Measurements from ENCODE around the gene PODN. TPM values are rescaled to one million over a fixed set of nuclear protein-coding genes. Genes with fewer than 3 reads are reported as not detected.

The PODN gene
- total and polyA plus RNA-seq, 4 experiments from 2014 or later: not detected

- Histone ChIP-seq H3K36me3 (ENCODE audit: insufficient read depth, low read length) (no peaks in the 10 kb centered on the region), H3K4me3 (ENCODE audit: low read length in 2 of 2) (no peak overlapping the region), H3K27ac (ENCODE audit: low read depth, low read length) (no peak overlapping the region), H3K9me3 (ENCODE audit: control insufficient read depth in 1 of 2, low read length in 2 of 2) (no peaks in the 10 kb centered on the region), H3K27me3 (ENCODE audit: insufficient read depth, low read length) (no peaks in the 10 kb centered on the region), H3K4me1 (ENCODE audit: insufficient read depth, low read length) (no peaks in the 10 kb centered on the region)
- Mint-ChIP-seq H3K4me3 (no peak overlapping the region), H3K27me3 (no peaks in the 10 kb centered on the region), H3K4me1 (no peaks in the 10 kb centered on the region), H3K9me3 (no peaks in the 10 kb centered on the region), H3K27ac (no peak overlapping the region), H3K36me3 (no peaks in the 10 kb centered on the region)
- DNase-seq: no peak
- ChIA-PET POLR2A (ENCODE audit: partially characterized antibody) (no interaction called here), CTCF (ENCODE audit: partially characterized antibody) (no interaction called here)
- intact Hi-C loops (cut with micrococcal nuclease): no loop called here
Observed at GRCh38 chr1:53075761-53076163, 13.7 kb downstream of the PODN start.

GRCh38 chr1:53076165-53076564 is 14.2 kb downstream of the PODN start:
- ChIA-PET POLR2A (ENCODE audit: partially characterized antibody) (no interaction called here), CTCF (ENCODE audit: partially characterized antibody) (no interaction called here)
- intact Hi-C loops (cut with micrococcal nuclease): no loop called here
- no peaks in the 10 kb centered on the region for H3K27me3 Mint-ChIP-seq
- no peak overlapping the region for H3K4me3 Mint-ChIP-seq
- no peaks in the 10 kb centered on the region for H3K36me3 Mint-ChIP-seq
- Histone ChIP-seq H3K27me3 (ENCODE audit: insufficient read depth, low read length) (no peaks in the 10 kb centered on the region), H3K4me3 (ENCODE audit: low read length in 2 of 2) (no peak overlapping the region), H3K27ac (ENCODE audit: low read depth, low read length) (no peak overlapping the region), H3K36me3 (ENCODE audit: insufficient read depth, low read length) (no peaks in the 10 kb centered on the region), H3K4me1 (ENCODE audit: insufficient read depth, low read length) (no peaks in the 10 kb centered on the region), H3K9me3 (ENCODE audit: control insufficient read depth in 1 of 2, low read length in 2 of 2) (no peaks in the 10 kb centered on the region)
- DNase-seq: no peak
- H3K4me1 Mint-ChIP-seq: no peaks in the 10 kb centered on the region
- no peaks in the 10 kb centered on the region for H3K9me3 Mint-ChIP-seq
- no peak overlapping the region for H3K27ac Mint-ChIP-seq

GRCh38 chr1:53076721-53077598 is 14.9 kb downstream of the PODN start:
- Mint-ChIP-seq H3K36me3 (no peaks in the 10 kb centered on the region), H3K4me1 (no peaks in the 10 kb centered on the region), H3K27ac (no peak overlapping the region), H3K27me3 (no peaks in the 10 kb centered on the region), H3K9me3 (no peaks in the 10 kb centered on the region), H3K4me3 (no peak overlapping the region)
- DNase-seq: no peak
- H3K27ac ChIP-seq (ENCODE audit: low read depth, low read length): no peak overlapping the region
- H3K36me3 ChIP-seq (ENCODE audit: insufficient read depth, low read length): no peaks in the 10 kb centered on the region
- no peak overlapping the region for H3K4me3 ChIP-seq (ENCODE audit: low read length in 2 of 2)
- intact Hi-C loops (cut with micrococcal nuclease): no loop called here
- H3K9me3 ChIP-seq (ENCODE audit: control insufficient read depth in 1 of 2, low read length in 2 of 2): no peaks in the 10 kb centered on the region
- H3K4me1 ChIP-seq (ENCODE audit: insufficient read depth, low read length): no peaks in the 10 kb centered on the region
- ChIA-PET POLR2A (ENCODE audit: partially characterized antibody) (no interaction called here), CTCF (ENCODE audit: partially characterized antibody) (no interaction called here)
- no peaks in the 10 kb centered on the region for H3K27me3 ChIP-seq (ENCODE audit: insufficient read depth, low read length)

GRCh38 chr1:53077599-53077965 is 15.6 kb downstream of the PODN start:
- Histone ChIP-seq H3K27me3 (ENCODE audit: insufficient read depth, low read length) (no peaks in the 10 kb centered on the region), H3K9me3 (ENCODE audit: control insufficient read depth in 1 of 2, low read length in 2 of 2) (no peaks in the 10 kb centered on the region), H3K4me3 (ENCODE audit: low read length in 2 of 2) (no peak overlapping the region), H3K27ac (ENCODE audit: low read depth, low read length) (no peak overlapping the region), H3K36me3 (ENCODE audit: insufficient read depth, low read length) (no peaks in the 10 kb centered on the region), H3K4me1 (ENCODE audit: insufficient read depth, low read length) (no peaks in the 10 kb centered on the region)
- H3K27me3 Mint-ChIP-seq: no peaks in the 10 kb centered on the region
- no peak overlapping the region for H3K4me3 Mint-ChIP-seq
- no peaks in the 10 kb centered on the region for H3K9me3 Mint-ChIP-seq
- no peak for DNase-seq
- H3K27ac Mint-ChIP-seq: no peak overlapping the region
- intact Hi-C loops (cut with micrococcal nuclease): no loop called here
- no peaks in the 10 kb centered on the region for H3K36me3 Mint-ChIP-seq
- ChIA-PET CTCF (ENCODE audit: partially characterized antibody) (no interaction called here), POLR2A (ENCODE audit: partially characterized antibody) (no interaction called here)
- no peaks in the 10 kb centered on the region for H3K4me1 Mint-ChIP-seq

GRCh38 chr1:53078333-53079101 is 16.5 kb downstream of the PODN start:
- intact Hi-C loops (cut with micrococcal nuclease): no loop called here
- H3K36me3 ChIP-seq (ENCODE audit: insufficient read depth, low read length): no peaks in the 10 kb centered on the region
- Mint-ChIP-seq H3K9me3 (no peaks in the 10 kb centered on the region), H3K4me1 (no peaks in the 10 kb centered on the region), H3K4me3 (no peak overlapping the region), H3K27me3 (no peaks in the 10 kb centered on the region), H3K36me3 (no peaks in the 10 kb centered on the region), H3K27ac (peak overlapping the region in 1 of 7 donors; percentile 23)
- H3K27me3 ChIP-seq (ENCODE audit: insufficient read depth, low read length): no peaks in the 10 kb centered on the region
- no peaks in the 10 kb centered on the region for H3K4me1 ChIP-seq (ENCODE audit: insufficient read depth, low read length)
- H3K9me3 ChIP-seq (ENCODE audit: control insufficient read depth in 1 of 2, low read length in 2 of 2): no peaks in the 10 kb centered on the region
- no peak for DNase-seq
- ChIA-PET POLR2A (ENCODE audit: partially characterized antibody) (no interaction called here), CTCF (ENCODE audit: partially characterized antibody) (no interaction called here)
- H3K27ac ChIP-seq (ENCODE audit: low read depth, low read length): no peak overlapping the region
- H3K4me3 ChIP-seq (ENCODE audit: low read length in 2 of 2): no peak overlapping the region

- intact Hi-C loops (cut with micrococcal nuclease): no loop called here
- no peaks in the 10 kb centered on the region for H3K27me3 Mint-ChIP-seq
- Histone ChIP-seq H3K4me3 (ENCODE audit: low read length in 2 of 2) (no peak overlapping the region), H3K36me3 (ENCODE audit: insufficient read depth, low read length) (no peaks in the 10 kb centered on the region), H3K27ac (ENCODE audit: low read depth, low read length) (no peak overlapping the region), H3K27me3 (ENCODE audit: insufficient read depth, low read length) (no peaks in the 10 kb centered on the region), H3K4me1 (ENCODE audit: insufficient read depth, low read length) (no peaks in the 10 kb centered on the region), H3K9me3 (ENCODE audit: control insufficient read depth in 1 of 2, low read length in 2 of 2) (no peaks in the 10 kb centered on the region)
- peak overlapping the region in 1 of 8 donors; percentile 15 for H3K4me3 Mint-ChIP-seq
- H3K4me1 Mint-ChIP-seq: no peaks in the 10 kb centered on the region
- H3K36me3 Mint-ChIP-seq: no peaks in the 10 kb centered on the region
- peak overlapping the region in 1 of 7 donors; percentile 23 for H3K27ac Mint-ChIP-seq
- no peak for DNase-seq
- no peaks in the 10 kb centered on the region for H3K9me3 Mint-ChIP-seq
- CTCF ChIA-PET (ENCODE audit: partially characterized antibody): no interaction called here
- POLR2A ChIA-PET (ENCODE audit: partially characterized antibody): no interaction called here
Observed at GRCh38 chr1:53079251-53079650, 17.2 kb downstream of the PODN start.

GRCh38 chr1:53080041-53080440 is 18.0 kb downstream of the PODN start:
- CTCF ChIA-PET (ENCODE audit: partially characterized antibody): no interaction called here
- intact Hi-C loops (cut with micrococcal nuclease): no loop called here
- Histone ChIP-seq H3K9me3 (ENCODE audit: control insufficient read depth in 1 of 2, low read length in 2 of 2) (no peaks in the 10 kb centered on the region), H3K4me1 (ENCODE audit: insufficient read depth, low read length) (no peaks in the 10 kb centered on the region), H3K27ac (ENCODE audit: low read depth, low read length) (no peak overlapping the region), H3K27me3 (ENCODE audit: insufficient read depth, low read length) (no peaks in the 10 kb centered on the region), H3K36me3 (ENCODE audit: insufficient read depth, low read length) (no peaks in the 10 kb centered on the region), H3K4me3 (ENCODE audit: low read length in 2 of 2) (no peak overlapping the region)
- Mint-ChIP-seq H3K27me3 (no peaks in the 10 kb centered on the region), H3K9me3 (no peaks in the 10 kb centered on the region), H3K36me3 (no peaks in the 10 kb centered on the region), H3K4me3 (no peak overlapping the region), H3K4me1 (no peaks in the 10 kb centered on the region), H3K27ac (no peak overlapping the region)
- POLR2A ChIA-PET (ENCODE audit: partially characterized antibody): no interaction called here
- DNase-seq: no peak
